ENCODE data around the gene MGA. TPM values are rescaled to one million over a fixed set of nuclear protein-coding genes. Genes with fewer than 3 reads are reported as not detected.

Gene MGA
- total RNA-seq, 2 donors from 2014 or later: 25.7 to 36.2 TPM

DNA sequence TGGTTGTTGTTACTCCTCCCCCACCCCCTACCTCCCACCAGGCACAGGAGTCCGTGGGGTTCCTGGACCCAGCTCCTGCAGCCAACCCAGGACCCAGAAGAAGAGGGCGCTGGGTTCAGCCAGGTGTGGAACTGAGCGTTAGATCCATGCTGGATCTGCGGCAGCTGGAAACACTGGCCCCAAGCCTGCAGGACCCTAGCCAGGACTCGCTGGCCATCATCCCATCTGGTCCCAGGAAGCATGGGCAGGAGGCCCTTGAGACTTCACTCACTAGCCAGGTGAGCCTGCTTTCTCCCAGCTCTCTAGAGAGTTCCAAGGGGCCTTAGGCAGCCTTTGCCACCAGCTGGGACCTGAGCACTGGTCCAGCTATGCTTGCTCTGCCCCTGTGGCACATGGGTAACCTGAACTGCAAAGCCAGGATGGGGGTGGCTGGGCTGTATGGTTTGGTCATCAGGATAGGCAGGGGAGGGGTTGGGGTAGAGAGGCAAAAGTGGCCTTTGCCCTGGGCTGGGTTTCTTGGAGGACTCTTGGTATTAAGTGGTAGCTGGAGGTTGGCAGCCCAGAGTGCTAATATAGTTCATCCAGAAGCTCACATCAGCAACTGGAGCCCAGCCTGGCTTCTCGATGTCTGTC, 160.7 kb downstream of the MGA start:
- ATAC-seq (no peak), DNase-seq (ENCODE audit: low spot score in 2 of 2) (no peak)
- Mint-ChIP-seq H3K9me3 (no peaks in the 10 kb centered on the region), H3K36me3 (no peaks in the 10 kb centered on the region), H3K27ac (no peak overlapping the region)

GRCh38 chr15:41821831-41822230, 161.6 kb downstream of the MGA start:
- DNase-seq (ENCODE audit: low spot score in 2 of 2) (no peak), ATAC-seq (no peak)
- Mint-ChIP-seq H3K36me3 (no peaks in the 10 kb centered on the region), H3K27ac (peak overlapping the region in 1 of 2 donors; percentile 72), H3K9me3 (no peaks in the 10 kb centered on the region)

DNA sequence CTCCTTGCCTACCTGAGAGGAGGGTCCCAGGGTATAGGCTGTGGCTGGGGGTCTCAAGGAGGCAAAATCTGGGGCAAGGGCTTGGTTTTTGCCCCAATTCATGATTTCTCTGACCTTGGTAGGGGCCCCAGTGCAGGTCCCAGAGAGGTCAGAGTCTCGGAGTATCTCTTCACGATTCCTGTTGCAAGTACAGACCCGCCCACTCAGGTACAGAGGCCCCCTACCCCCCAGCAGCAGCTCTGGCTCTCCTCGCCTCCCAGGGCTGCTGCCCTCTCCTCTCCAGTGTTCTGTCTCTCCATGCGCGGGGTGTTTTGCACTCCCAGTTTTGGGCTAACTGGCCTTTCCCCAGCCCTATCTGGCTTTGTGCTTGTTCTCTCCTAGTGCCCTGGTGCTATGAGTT, 162.3 kb downstream of the MGA start:
- DNase-seq (ENCODE audit: low spot score in 2 of 2) (no peak), ATAC-seq (no peak)
- H3K36me3 Mint-ChIP-seq: no peaks in the 10 kb centered on the region
- no peaks in the 10 kb centered on the region for H3K9me3 Mint-ChIP-seq
- H3K27ac Mint-ChIP-seq: peak overlapping the region in 1 of 2 donors; percentile 22

Other genes with a start within 250 kb of the MGA start
- 10 to 100 TPM; 26.3 to 29.4 TPM for gene RTF1, start 243.3 kb upstream of the MGA start, total RNA-seq
- 1 to 10 TPM; 1.2 to 7.1 TPM for gene ITPKA, start 166.5 kb upstream of the MGA start, total RNA-seq
- gene LTK, start 146.6 kb upstream of the MGA start, total RNA-seq: under 1 TPM; 0.20 to 0.51 TPM
- 10 to 100 TPM; 47.8 to 66.3 TPM for gene RPAP1, start 116.1 kb upstream of the MGA start, total RNA-seq
- 1 to 10 TPM; 1.7 to 2.9 TPM for gene TYRO3, start 101.2 kb upstream of the MGA start, total RNA-seq
- gene MAPKBP1, start 114.1 kb downstream of the MGA start, total RNA-seq: 10 to 100 TPM; 31.0 to 31.3 TPM
- 10 to 100 TPM; 13.5 to 17.7 TPM for gene JMJD7, start 167.7 kb downstream of the MGA start, total RNA-seq
- 1 to 10 TPM; 8.3 to 9.4 TPM for gene PLA2G4B, start 178.4 kb downstream of the MGA start, total RNA-seq
- 1 to 10 TPM in 1 of 2 donors, under 1 TPM in 1; 0.55 to 1.4 TPM for gene SPTBN5, start 233.6 kb downstream of the MGA start, total RNA-seq